Activated CD8-positive, alpha-beta memory T cell treated with anti-CD3 and anti-CD28 coated beads, Interleukin-2, amount 10 ng/mL, durations not matched to agents 7 days and 5 days (primary cell): Measurements from ENCODE around the gene TGIF2. TPM values are rescaled to one million over a fixed set of nuclear protein-coding genes. Genes with fewer than 3 reads are reported as not detected.
"Not testable (repeated sequence)": the region's sequence is repeated elsewhere in the genome, so short reads cannot be mapped to it uniquely, and the experiment has no call there.

ENCODE experiments used
- ATAC-seq: fragments of 150-1000 bp; cut with Tn5 transposase; one replicate; pipeline ENCODE4 v1.10.0; 2021; ENCODE audit warnings: moderate library complexity
- CTCF ChIA-PET: fragments of 350-600 bp; sonication (Branson Sonifier 250); formaldehyde crosslinking; loops from one replicate; lab custom pipeline; 2021; ENCODE audit warnings: antibody characterized with exemption; lab: Charles Lee
- DNase-seq: peaks from one replicate; pipeline ENCODE4 v3.0.0-alpha.2; 2020
- H3K27ac Mint-ChIP-seq: one replicate; pipeline ENCODE4 v1.8.0; 2021; ENCODE audit warnings: mild to moderate bottlenecking, mixed read lengths
- H3K27me3 Mint-ChIP-seq: one replicate; pipeline ENCODE4 v1.8.0; 2021; ENCODE audit warnings: mixed read lengths
- H3K36me3 Mint-ChIP-seq: one replicate; pipeline ENCODE4 v1.8.0; 2021; ENCODE audit warnings: mild to moderate bottlenecking, mixed read lengths
- H3K4me1 Mint-ChIP-seq: one replicate; pipeline ENCODE4 v1.8.0; 2021; ENCODE audit warnings: mixed read lengths
- H3K4me3 Mint-ChIP-seq: one replicate; pipeline ENCODE4 v1.8.0; 2021; ENCODE audit warnings: mild to moderate bottlenecking, moderate library complexity, mixed read lengths
- H3K9me3 Mint-ChIP-seq: one replicate; pipeline ENCODE4 v1.8.0; 2022; ENCODE audit warnings: low read depth, mixed read lengths
- total RNA-seq, 2 experiments: library from RNA; stranded (reverse); gene quantifications; one replicate each; pipeline ENCODE4 v1.2.3, GENCODE V29; 2021

TGIF2 gene
- total RNA-seq, 2 experiments from 2014 or later = 32.5 to 40.9 TPM

DNA sequence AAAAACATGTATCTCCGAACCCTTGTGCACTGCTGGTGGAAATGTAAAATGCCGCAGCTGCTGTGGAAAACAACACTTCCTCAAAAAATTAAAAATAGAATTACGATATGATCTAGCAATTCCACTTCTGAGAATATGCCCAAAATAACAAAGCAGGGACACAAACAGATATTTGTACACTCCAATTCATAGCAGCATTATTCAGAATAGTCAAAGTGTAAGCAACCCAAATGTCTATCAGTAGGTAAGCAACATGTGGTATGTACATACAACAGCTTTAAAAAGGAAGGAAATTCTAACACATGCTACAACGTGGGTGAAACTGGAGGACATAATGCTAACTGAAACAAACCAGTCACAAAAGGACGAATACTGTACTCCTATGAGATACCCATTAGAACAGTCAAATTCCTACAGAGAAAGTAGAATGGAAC is 26.5 kb downstream of the TGIF2 start:
- ATAC-seq (no peak), DNase-seq (no peak)
- H3K9me3 Mint-ChIP-seq = no peaks in the 10 kb centered on the region
- peaks cover 5% of the 10 kb centered on the region for H3K36me3 Mint-ChIP-seq
- peak overlapping the region; percentile 31 for H3K27ac Mint-ChIP-seq
- no peak overlapping the region for H3K4me3 Mint-ChIP-seq
- H3K4me1 Mint-ChIP-seq = peaks cover 26% of the 10 kb centered on the region
- CTCF ChIA-PET = interaction anchor here (1.1 to 2.5 kb wide), 2 partner anchors 8 to 209 kb away, joined by 4 to 6 read pairs; no protein-coding TSS in a partner anchor
- H3K27me3 Mint-ChIP-seq = no peaks in the 10 kb centered on the region

- Mint-ChIP-seq H3K27ac (no peak overlapping the region), H3K36me3 (peaks cover 9% of the 10 kb centered on the region), H3K4me3 (no peak overlapping the region), H3K4me1 (peaks cover 18% of the 10 kb centered on the region), H3K9me3 (no peaks in the 10 kb centered on the region), H3K27me3 (no peaks in the 10 kb centered on the region)
- CTCF ChIA-PET = interaction anchor here (1.0 to 2.5 kb wide), 2 partner anchors 13 to 207 kb away, joined by 3 to 6 read pairs; no protein-coding TSS in a partner anchor
- no peak for DNase-seq
- ATAC-seq = no peak
These were observed 28.1 kb downstream of the TGIF2 start for GRCh38 chr20:36601540-36601939.

- no peaks in the 10 kb centered on the region for H3K9me3 Mint-ChIP-seq
- CTCF ChIA-PET = interaction anchor here (0.9 to 5.6 kb wide), 28 partner anchors 10 to 651 kb away, joined by 3 to 56 read pairs (median 6); partner anchors contain the start of genes DSN1, NDRG3, SCAND1 and SLA2
- H3K4me3 Mint-ChIP-seq = peak overlapping the region; percentile 98
- DNase-seq = peak; percentile 81
- peaks cover 30% of the 10 kb centered on the region for H3K36me3 Mint-ChIP-seq
- no peaks in the 10 kb centered on the region for H3K27me3 Mint-ChIP-seq
- peak overlapping the region; percentile 96 for H3K27ac Mint-ChIP-seq
- ATAC-seq = peak; percentile 31
- peaks cover 30% of the 10 kb centered on the region for H3K4me1 Mint-ChIP-seq
These were observed 31.6 kb downstream of the TGIF2 start for GRCh38 chr20:36604952-36605398.

DNA sequence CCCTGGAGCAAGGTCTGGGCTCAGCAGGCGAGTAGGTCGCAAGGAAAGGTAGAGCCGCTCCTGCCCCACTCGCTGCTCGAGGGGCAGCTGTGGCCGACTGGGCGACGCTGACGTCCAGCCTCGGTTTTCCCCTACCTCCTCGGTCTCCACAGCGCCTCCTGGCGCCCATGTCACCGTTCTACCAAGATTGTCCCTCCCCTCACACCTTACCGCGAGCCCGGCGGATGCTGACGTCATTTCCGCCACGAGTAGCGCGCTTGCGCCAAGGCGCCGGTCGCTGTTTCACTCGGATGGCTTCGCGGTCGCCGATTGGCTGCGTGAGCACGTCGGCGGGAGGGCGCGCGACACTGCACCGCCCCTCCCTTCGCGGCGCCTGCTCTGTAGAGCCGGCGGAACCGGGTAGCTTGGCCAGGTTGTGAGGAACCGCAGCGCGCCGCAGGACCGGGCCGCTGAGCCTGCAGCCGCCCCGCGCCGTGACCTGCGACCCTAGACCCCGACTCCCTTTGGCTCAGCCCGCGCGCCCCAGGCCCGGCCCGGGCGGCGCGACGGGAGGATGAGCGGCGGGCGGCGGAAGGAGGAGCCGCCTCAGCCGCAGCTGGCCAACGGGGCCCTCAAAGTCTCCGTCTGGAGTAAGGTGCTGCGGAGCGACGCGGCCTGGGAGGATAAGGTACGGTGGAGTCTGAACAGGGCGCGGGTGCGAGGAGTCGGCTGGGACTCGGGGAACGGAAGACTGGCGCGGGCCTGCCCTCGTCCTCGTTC is 32.2 kb downstream of the TGIF2 start, which contains the start of gene RAB5IF:
Gene RAB5IF (plus strand): TSS at position 381 of the 759 bp plus-strand sequence. CDS start 173 bp downstream, at position 554.
- peak; percentile 100 for DNase-seq

GRCh38 chr20:36606158-36607066 is 33.0 kb downstream of the TGIF2 start:
- H3K4me1 Mint-ChIP-seq = peaks cover 26% of the 10 kb centered on the region
- DNase-seq (no peak), ATAC-seq (no peak)
- H3K4me3 Mint-ChIP-seq = peak overlapping the region; percentile 98
- H3K9me3 Mint-ChIP-seq = no peaks in the 10 kb centered on the region
- peaks cover 40% of the 10 kb centered on the region for H3K36me3 Mint-ChIP-seq
- CTCF ChIA-PET = interaction anchor here (0.6 to 5.6 kb wide), 33 partner anchors 9 to 653 kb away, joined by 3 to 56 read pairs (median 4); partner anchors contain the start of genes DSN1, NDRG3, SCAND1 and SLA2
- H3K27ac Mint-ChIP-seq = peak overlapping the region; percentile 96
- no peaks in the 10 kb centered on the region for H3K27me3 Mint-ChIP-seq

More for the DNA sequence above, 32.2 kb downstream of the TGIF2 start, which contains the start of gene RAB5IF:
- peak within 1 kb of the TSS; percentile 98 for H3K4me3 Mint-ChIP-seq
- H3K36me3 Mint-ChIP-seq = peaks cover 34% of the 10 kb centered on the region
- CTCF ChIA-PET = interaction anchor here (0.6 to 5.6 kb wide), 33 partner anchors 8 to 652 kb away, joined by 3 to 56 read pairs (median 5); partner anchors contain the start of genes DSN1, NDRG3, SCAND1 and SLA2
- H3K9me3 Mint-ChIP-seq = no peaks in the 10 kb centered on the region
- H3K27me3 Mint-ChIP-seq = no peaks in the 10 kb centered on the region
- ATAC-seq = peak; percentile 92
- H3K27ac Mint-ChIP-seq = peak within 1 kb of the TSS; percentile 96
- peaks cover 27% of the 10 kb centered on the region for H3K4me1 Mint-ChIP-seq

DNA sequence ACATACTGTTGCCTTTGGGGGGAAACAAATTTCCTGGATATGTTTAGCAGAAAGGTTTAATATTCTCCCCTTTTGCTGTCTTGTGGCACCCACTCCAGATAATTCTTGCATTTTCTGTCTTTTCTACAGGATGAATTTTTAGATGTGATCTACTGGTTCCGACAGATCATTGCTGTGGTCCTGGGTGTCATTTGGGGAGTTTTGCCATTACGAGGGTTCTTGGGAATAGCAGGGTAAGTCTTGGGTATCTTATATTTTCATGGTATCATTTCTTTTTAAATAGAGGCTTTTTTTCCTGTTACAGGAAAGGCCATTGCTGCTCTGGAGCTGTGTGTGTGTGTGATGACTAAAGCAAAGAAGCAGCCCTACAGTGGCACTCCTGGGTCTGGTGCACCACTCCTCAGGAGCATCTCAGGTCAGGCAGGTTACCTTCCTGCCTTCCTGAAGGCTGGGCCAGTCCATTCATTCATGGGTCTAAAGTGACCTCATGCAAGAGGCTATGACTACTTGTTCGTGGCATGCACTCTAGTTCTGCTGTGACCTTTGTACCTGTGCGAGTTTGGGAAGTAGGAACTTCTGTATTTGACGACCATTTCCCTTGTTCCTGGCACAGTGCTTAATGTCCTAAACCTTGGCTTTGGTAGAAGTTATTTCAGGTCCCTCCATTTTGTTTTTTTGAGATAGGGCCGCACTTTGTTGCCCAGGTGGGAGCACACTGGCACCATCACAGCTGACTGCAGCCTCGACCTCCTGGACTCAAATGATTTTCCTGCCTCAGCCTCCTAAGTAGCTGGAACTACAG is 34.4 kb downstream of the TGIF2 start:
- H3K27ac Mint-ChIP-seq = peak overlapping the region; percentile 96
- peak overlapping the region; percentile 98 for H3K4me3 Mint-ChIP-seq
- ATAC-seq = no peak
- peaks cover 53% of the 10 kb centered on the region for H3K36me3 Mint-ChIP-seq
- no peak for DNase-seq
- no peaks in the 10 kb centered on the region for H3K9me3 Mint-ChIP-seq
- no peaks in the 10 kb centered on the region for H3K27me3 Mint-ChIP-seq
- CTCF ChIA-PET = interaction anchor here (0.6 to 5.6 kb wide), 6 partner anchors 21 to 147 kb away, joined by 3 to 54 read pairs (median 3); partner anchors contain the start of gene TGIF2
- peaks cover 31% of the 10 kb centered on the region for H3K4me1 Mint-ChIP-seq

DNA sequence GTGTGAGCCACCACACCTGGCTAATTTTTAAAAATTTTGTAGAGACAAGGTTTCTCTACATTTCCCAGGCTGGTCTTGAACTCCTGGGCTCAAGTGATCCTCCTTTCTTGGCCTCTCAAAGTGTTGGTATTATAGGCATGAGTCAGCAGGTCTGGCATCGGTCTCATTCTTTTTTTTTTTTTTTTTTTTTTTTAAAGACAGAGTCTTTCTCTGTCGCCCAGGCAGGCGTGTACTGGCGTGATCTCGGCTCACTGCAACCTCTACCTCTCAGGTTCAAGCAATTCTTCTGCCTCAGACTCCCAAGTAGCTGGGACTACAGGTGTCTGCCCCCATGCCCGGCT is 35.0 kb downstream of the TGIF2 start:
- H3K9me3 Mint-ChIP-seq, H3K27me3 Mint-ChIP-seq, H3K4me3 Mint-ChIP-seq, DNase-seq, ATAC-seq, H3K27ac Mint-ChIP-seq: not testable (repeated sequence)
- CTCF ChIA-PET = interaction anchor here (0.6 to 1.7 kb wide), 4 partner anchors 20 to 194 kb away, joined by 3 to 4 read pairs (median 3); no protein-coding TSS in a partner anchor
- Mint-ChIP-seq H3K36me3 (peaks cover 57% of the 10 kb centered on the region), H3K4me1 (peaks cover 35% of the 10 kb centered on the region)

DNA sequence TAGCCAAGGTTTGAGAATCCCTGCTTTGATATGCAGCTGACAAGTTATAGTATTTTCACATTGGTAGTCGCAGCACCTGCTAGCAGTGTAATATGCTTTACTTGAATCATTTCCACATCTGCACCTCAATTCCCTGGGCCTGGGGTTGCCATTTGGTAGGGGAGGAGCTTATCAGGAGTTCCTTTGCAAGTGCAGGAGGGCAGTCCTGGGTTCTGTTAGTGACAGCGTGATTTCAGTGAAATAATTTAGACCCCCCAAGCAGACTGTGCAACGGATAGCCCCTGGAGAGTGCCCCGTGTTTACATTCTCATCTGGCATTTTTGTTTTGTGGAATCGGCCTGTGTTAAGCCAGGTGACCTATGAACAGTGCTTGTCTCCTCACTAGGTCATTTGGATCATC is 38.2 kb downstream of the TGIF2 start:
- CTCF ChIA-PET = interaction anchor here (0.6 to 4.1 kb wide), 11 partner anchors 12 to 162 kb away, joined by 3 to 32 read pairs (median 4); partner anchors contain the start of genes DSN1 and SLA2
- ATAC-seq (no peak), DNase-seq (no peak)
- Mint-ChIP-seq H3K27ac (peak overlapping the region; percentile 49), H3K9me3 (no peaks in the 10 kb centered on the region), H3K27me3 (no peaks in the 10 kb centered on the region), H3K4me1 (peaks cover 40% of the 10 kb centered on the region), H3K4me3 (no peak overlapping the region), H3K36me3 (peaks cover 72% of the 10 kb centered on the region)

- peaks cover 26% of the 10 kb centered on the region for H3K4me1 Mint-ChIP-seq
- CTCF ChIA-PET = interaction anchor here (0.6 to 4.1 kb wide), 5 partner anchors 12 to 1489 kb away, joined by 3 to 32 read pairs (median 3); partner anchors contain the start of gene SLA2
- H3K27ac Mint-ChIP-seq = peak overlapping the region; percentile 45
- H3K9me3 Mint-ChIP-seq = no peaks in the 10 kb centered on the region
- peaks cover 57% of the 10 kb centered on the region for H3K36me3 Mint-ChIP-seq
- DNase-seq (no peak), ATAC-seq (no peak)
- H3K4me3 Mint-ChIP-seq = no peak overlapping the region
- no peaks in the 10 kb centered on the region for H3K27me3 Mint-ChIP-seq
These were observed 40.6 kb downstream of the TGIF2 start for GRCh38 chr20:36613974-36614373.

DNA sequence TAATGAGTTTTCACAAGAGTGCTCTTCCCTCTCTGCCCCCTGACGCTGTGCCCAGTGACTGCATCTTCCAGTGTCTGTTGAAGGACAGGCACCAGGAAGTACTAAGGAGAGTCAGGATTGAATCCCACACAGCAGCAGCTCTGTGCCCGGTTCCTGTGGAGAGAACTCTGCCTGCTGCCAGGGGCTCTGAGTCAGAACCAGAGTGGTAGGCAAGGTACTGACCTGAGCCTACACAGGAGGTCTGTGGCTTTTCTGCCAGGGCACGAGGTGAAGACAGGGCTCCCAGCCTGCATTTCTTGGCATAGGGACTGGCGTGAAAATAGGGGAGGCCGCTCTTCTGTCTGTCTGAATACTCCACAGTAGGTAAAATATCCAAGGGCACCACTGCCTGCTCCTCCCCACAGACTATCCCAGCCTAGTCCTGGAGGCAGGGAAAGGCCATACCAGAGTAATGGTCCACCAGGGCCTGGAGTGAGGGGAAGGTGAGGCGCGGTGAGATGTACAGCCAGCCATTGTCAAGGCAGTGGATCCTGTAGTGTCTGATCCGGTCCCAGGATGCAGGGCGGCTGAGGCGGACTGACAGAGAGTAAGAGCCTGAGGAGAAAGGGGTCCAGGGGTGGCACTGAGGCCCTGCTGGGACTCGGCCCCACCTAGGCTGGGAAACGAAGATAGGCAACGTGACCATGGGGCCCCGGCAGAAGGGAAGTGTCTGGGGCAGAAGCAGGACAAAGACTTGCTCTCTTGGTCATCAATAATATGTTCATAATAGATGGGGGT is 41.6 kb downstream of the TGIF2 start:
- peak overlapping the region; percentile 45 for H3K27ac Mint-ChIP-seq
- ATAC-seq (no peak), DNase-seq (no peak)
- CTCF ChIA-PET = interaction anchor here (0.7 to 4.1 kb wide), 4 partner anchors 11 to 249 kb away, joined by 3 to 32 read pairs (median 3); partner anchors contain the start of gene SLA2
- H3K4me1 Mint-ChIP-seq = peaks cover 26% of the 10 kb centered on the region
- no peaks in the 10 kb centered on the region for H3K9me3 Mint-ChIP-seq
- H3K4me3 Mint-ChIP-seq = no peak overlapping the region
- H3K36me3 Mint-ChIP-seq = peaks cover 50% of the 10 kb centered on the region
- H3K27me3 Mint-ChIP-seq = no peaks in the 10 kb centered on the region

- no peak for ATAC-seq
- H3K27ac Mint-ChIP-seq = peak overlapping the region; percentile 47
- no peaks in the 10 kb centered on the region for H3K9me3 Mint-ChIP-seq
- H3K27me3 Mint-ChIP-seq = no peaks in the 10 kb centered on the region
- peaks cover 39% of the 10 kb centered on the region for H3K36me3 Mint-ChIP-seq
- no peak overlapping the region for H3K4me3 Mint-ChIP-seq
- peaks cover 20% of the 10 kb centered on the region for H3K4me1 Mint-ChIP-seq
- CTCF ChIA-PET = interaction anchor here (1.0 kb wide), 1 partner anchor 24 kb away, joined by 3 read pairs; no protein-coding TSS in a partner anchor
- no peak for DNase-seq
These were observed 47.5 kb downstream of the TGIF2 start for GRCh38 chr20:36620917-36621316.
